Measurements from ENCODE around the gene CSTF1.

The CSTF1 gene

DNA sequence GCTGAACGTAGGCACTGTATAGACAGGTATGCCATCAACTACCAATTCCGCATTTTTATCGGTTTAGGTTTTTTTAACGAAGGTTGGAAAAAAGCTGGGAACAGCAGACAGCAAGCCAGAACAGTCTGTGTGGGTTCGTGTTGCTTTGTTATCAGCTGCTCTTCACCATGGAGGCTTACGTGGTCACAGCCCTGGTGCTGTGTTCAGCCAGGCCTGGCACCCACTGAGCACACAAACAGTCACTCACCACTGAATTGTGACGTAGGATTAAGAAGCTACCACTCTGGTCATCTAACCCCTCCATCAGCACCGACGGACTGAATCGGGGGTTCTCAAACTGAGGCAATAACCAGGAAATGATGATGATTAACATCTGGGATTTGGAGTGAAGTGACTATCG lies 20.5 kb upstream of the CSTF1 start:
- DNase-seq (ENCODE audit: low spot score), result no peak
- no peak for TF ChIP-seq CTCF (IDR thresholded peaks at IDR 0.05; ENCODE audit: extremely low read depth, missing control alignments)

DNA sequence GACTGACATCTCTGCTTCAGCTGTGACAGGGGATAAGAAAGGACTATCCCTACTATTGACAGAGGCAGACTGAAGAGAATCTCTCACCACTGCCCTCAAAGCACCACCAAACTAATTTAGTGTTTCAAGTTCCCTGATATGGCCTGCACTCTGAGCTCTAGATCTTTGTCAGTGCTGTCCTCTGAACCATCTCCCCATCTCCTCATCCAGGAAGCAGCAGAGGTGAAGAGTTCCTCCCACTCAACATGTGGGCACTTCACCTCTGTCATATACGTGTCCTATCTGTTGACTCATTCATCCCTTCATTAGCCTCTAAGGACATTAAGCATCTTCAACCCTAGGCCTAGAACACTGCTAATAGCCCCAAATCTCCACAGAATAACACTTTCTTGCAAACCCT lies 19.6 kb upstream of the CSTF1 start:
- TF ChIP-seq CTCF (IDR thresholded peaks at IDR 0.05; ENCODE audit: extremely low read depth, missing control alignments), result no peak
- no peak for DNase-seq (ENCODE audit: low spot score)

DNA sequence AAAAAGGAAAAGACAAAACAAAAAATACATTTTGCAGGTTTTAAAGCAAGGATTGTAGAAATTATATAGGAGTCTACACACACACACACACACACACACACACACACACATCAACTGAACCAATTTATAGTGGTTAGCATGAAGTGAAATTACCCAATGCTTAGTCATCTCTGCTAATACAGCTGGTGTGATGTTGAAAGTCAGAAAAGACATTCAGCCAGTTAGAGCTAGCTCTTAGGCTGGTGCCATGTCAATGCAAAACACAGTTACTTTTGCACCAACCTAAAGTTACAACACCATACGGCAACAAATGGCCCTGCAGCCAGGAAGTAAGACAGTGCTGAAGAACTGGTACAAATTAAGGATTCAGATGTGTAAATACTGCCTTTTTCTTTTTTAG lies 18.5 kb upstream of the CSTF1 start:
- DNase-seq (ENCODE audit: low spot score), result no peak
- no peak for TF ChIP-seq CTCF (IDR thresholded peaks at IDR 0.05; ENCODE audit: extremely low read depth, missing control alignments)

- TF ChIP-seq CTCF (IDR thresholded peaks at IDR 0.05; ENCODE audit: extremely low read depth, missing control alignments), result no peak
- no peak for DNase-seq (ENCODE audit: low spot score)
Observed at GRCh38 chr20:56376331-56376730, 16.1 kb upstream of the CSTF1 start.

GRCh38 chr20:56378386-56378785 lies 14.1 kb upstream of the CSTF1 start:
- no peak for DNase-seq (ENCODE audit: low spot score)
- TF ChIP-seq CTCF (IDR thresholded peaks at IDR 0.05; ENCODE audit: extremely low read depth, missing control alignments), result no peak

- no peak for DNase-seq (ENCODE audit: low spot score)
- no peak for TF ChIP-seq CTCF (IDR thresholded peaks at IDR 0.05; ENCODE audit: extremely low read depth, missing control alignments)
Observed at GRCh38 chr20:56380375-56380774, 12.1 kb upstream of the CSTF1 start.

- TF ChIP-seq CTCF (IDR thresholded peaks at IDR 0.05; ENCODE audit: extremely low read depth, missing control alignments), result no peak
- no peak for DNase-seq (ENCODE audit: low spot score)
Observed at GRCh38 chr20:56381501-56381900, 10.9 kb upstream of the CSTF1 start.
